Ascending aorta (tissue), 2 donors: Measurements from ENCODE around the gene DPH6. TPM values are rescaled to one million over a fixed set of nuclear protein-coding genes. Genes with fewer than 3 reads are reported as not detected.
"Not testable (repeated sequence)": the region's sequence is repeated elsewhere in the genome, so short reads cannot be mapped to it uniquely, and the experiment has no call there.

Experiments used
- DNase-seq, 2 donors: peaks; one replicate each; pipeline ENCODE4 v3.0.0-alpha.2; 2019; ENCODE audit warnings: low spot score in 2 of 2
- H3K27ac ChIP-seq, 2 donors: fragments of 200-600 bp; sonication (generic); one replicate each; pipeline ENCODE4 v1.5.1; 2016 to 2017; ENCODE audit warnings: mild to moderate bottlenecking in 1 of 2
- H3K27me3 ChIP-seq: fragments of 200-600 bp; sonication (generic); one replicate; pipeline ENCODE4 v1.5.1; 2017
- H3K36me3 ChIP-seq, 2 donors: fragments of 200-600 bp; sonication (generic); one replicate each; pipeline ENCODE4 v1.5.1; 2016
- H3K4me1 ChIP-seq, 2 donors: fragments of 200-600 bp; sonication (generic); one replicate each; pipeline ENCODE4 v1.5.1; 2016 to 2017; ENCODE audit warnings: mild to moderate bottlenecking in 1 of 2
- H3K4me3 ChIP-seq, 2 donors: fragments of 200-600 bp; sonication (generic); one replicate each; pipeline ENCODE4 v1.5.1; 2016 to 2017; ENCODE audit warnings: mild to moderate bottlenecking in 1 of 2
- H3K9me3 ChIP-seq, 2 donors: fragments of 200-600 bp; sonication (generic); one replicate each; pipeline ENCODE4 v1.5.1; 2016
- intact Hi-C: fragments of 100-400 bp; cut with DNase I; formaldehyde crosslinking; loops from one replicate; pipeline ENCODE4 v1.15.1; 2023
- total RNA-seq: library from RNA; depleted of rRNA; stranded (reverse); fragments of >200 nt; gene quantifications from one replicate; pipeline ENCODE4 v1.1.0, GENCODE V29; 2016
- TF ChIP-seq, protein P1 (sequence below), 3 experiments: fragments of 200-600 bp in 2 of 3; fragments of 450-650 bp in 1 of 3; sonication (generic) in 2 of 3; IDR thresholded peaks; one replicate each; pipeline ENCODE4 v1.5.1; 2016 to 2019; ENCODE audit warnings: antibody characterized with exemption in 3 of 3, mild to moderate bottlenecking in 1 of 3, moderate library complexity in 1 of 3

Gene DPH6
- total RNA-seq, 1 donor from 2014 or later = 9.0 TPM

DNA sequence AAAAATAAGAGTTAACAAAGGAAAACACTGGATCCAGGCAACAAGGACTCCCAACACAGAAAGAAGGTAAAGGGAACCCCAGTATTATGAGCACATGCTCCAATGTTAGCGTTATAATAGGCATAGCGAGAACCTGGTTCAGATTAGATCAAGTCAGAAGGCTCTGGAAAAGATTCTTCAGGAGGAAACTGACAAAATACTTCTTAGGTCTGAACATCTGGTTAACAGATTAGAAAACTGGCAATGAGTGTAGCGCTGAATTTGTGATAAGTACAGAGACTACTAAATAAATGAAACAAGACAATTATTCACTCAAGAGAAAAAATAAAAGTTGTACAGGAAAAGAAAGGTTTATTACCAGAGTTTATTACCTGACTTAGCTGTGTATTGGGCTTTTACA, 146.1 kb downstream of the DPH6 start:
- H3K4me3 ChIP-seq = no peak overlapping the region
- no peaks in the 10 kb centered on the region for H3K36me3 ChIP-seq
- no peak for DNase-seq
- TF ChIP-seq, protein P1, sequence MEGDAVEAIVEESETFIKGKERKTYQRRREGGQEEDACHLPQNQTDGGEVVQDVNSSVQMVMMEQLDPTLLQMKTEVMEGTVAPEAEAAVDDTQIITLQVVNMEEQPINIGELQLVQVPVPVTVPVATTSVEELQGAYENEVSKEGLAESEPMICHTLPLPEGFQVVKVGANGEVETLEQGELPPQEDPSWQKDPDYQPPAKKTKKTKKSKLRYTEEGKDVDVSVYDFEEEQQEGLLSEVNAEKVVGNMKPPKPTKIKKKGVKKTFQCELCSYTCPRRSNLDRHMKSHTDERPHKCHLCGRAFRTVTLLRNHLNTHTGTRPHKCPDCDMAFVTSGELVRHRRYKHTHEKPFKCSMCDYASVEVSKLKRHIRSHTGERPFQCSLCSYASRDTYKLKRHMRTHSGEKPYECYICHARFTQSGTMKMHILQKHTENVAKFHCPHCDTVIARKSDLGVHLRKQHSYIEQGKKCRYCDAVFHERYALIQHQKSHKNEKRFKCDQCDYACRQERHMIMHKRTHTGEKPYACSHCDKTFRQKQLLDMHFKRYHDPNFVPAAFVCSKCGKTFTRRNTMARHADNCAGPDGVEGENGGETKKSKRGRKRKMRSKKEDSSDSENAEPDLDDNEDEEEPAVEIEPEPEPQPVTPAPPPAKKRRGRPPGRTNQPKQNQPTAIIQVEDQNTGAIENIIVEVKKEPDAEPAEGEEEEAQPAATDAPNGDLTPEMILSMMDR (IDR thresholded peaks at IDR 0.05) = no peak
- no peaks in the 10 kb centered on the region for H3K27me3 ChIP-seq
- no peaks in the 10 kb centered on the region for H3K4me1 ChIP-seq
- no peaks in the 10 kb centered on the region for H3K9me3 ChIP-seq
- H3K27ac ChIP-seq = no peak overlapping the region
- intact Hi-C loops = no loop called here

DNA sequence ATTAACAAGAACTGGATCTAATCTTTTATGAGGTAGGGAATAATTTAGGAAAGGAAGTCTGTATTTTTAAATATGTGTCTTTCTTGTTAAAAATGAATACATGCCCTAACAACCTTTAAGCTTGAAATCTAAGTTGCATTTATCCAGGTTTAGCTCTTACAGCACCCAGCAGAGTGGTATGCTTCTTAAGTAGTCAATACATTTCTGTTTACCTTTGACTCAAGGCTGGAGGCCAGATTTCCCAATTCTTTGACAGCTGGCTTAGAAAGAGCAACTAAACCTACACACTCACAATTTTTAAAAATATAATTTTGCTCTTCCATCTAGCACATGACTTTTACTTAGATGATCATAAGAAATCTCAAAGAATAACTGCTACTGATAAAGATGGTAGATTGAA, 148.9 kb downstream of the DPH6 start:
- TF ChIP-seq, protein P1 (IDR thresholded peaks at IDR 0.05) = no peak
- no peaks in the 10 kb centered on the region for H3K27me3 ChIP-seq
- no peak overlapping the region for H3K4me3 ChIP-seq
- H3K36me3 ChIP-seq = no peaks in the 10 kb centered on the region
- intact Hi-C loops = no loop called here
- H3K9me3 ChIP-seq = no peaks in the 10 kb centered on the region
- H3K4me1 ChIP-seq = no peaks in the 10 kb centered on the region
- DNase-seq = no peak
- no peak overlapping the region for H3K27ac ChIP-seq

DNA sequence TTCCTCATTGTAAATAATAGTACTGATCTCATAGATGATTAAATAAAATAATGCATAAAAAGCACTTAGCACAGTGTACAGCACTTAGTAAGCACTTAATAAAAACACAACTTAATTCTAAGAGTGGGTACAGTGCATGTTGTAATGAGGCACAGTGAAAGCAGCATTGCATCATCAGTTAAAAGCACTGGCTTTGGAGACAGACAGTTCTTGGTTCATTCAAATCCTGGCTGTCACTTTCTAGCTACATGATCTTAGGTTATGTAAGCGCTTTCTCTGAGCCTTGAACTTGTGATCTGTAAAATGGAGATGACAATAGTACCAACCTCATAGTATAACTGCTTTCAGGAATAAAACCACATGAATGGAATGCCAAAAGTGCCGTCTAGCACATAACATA, 151.5 kb downstream of the DPH6 start:
- H3K27ac ChIP-seq = no peak overlapping the region
- H3K27me3 ChIP-seq = no peaks in the 10 kb centered on the region
- no peaks in the 10 kb centered on the region for H3K4me1 ChIP-seq
- intact Hi-C loops = no loop called here
- no peak overlapping the region for H3K4me3 ChIP-seq
- H3K36me3 ChIP-seq = no peaks in the 10 kb centered on the region
- DNase-seq = no peak
- no peaks in the 10 kb centered on the region for H3K9me3 ChIP-seq
- TF ChIP-seq, protein P1 (IDR thresholded peaks at IDR 0.05) = no peak

DNA sequence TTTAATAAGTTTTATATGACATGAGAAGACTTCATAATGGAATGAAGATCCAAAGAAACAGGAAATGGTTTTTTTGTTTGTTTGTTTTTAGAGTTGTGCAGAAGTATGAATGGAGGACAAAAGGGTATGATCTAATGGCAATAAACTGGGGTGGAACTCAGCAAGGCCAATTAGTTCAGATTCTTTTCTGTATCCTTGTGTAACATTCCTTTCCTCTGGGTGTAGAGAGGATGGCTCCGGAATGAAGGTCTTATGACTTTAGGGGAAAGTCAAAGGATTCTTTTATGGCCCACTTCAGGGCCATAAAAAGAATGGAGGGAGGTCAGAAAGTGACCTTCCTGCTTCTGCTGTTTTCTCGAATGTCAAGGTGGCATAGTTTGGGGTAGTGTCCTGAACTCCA, 152.6 kb downstream of the DPH6 start:
- TF ChIP-seq, protein P1 (IDR thresholded peaks at IDR 0.05) = no peak
- no peaks in the 10 kb centered on the region for H3K36me3 ChIP-seq
- no peaks in the 10 kb centered on the region for H3K9me3 ChIP-seq
- H3K4me1 ChIP-seq = no peaks in the 10 kb centered on the region
- no peak overlapping the region for H3K27ac ChIP-seq
- intact Hi-C loops = no loop called here
- DNase-seq = no peak
- no peaks in the 10 kb centered on the region for H3K27me3 ChIP-seq
- no peak overlapping the region for H3K4me3 ChIP-seq

DNA sequence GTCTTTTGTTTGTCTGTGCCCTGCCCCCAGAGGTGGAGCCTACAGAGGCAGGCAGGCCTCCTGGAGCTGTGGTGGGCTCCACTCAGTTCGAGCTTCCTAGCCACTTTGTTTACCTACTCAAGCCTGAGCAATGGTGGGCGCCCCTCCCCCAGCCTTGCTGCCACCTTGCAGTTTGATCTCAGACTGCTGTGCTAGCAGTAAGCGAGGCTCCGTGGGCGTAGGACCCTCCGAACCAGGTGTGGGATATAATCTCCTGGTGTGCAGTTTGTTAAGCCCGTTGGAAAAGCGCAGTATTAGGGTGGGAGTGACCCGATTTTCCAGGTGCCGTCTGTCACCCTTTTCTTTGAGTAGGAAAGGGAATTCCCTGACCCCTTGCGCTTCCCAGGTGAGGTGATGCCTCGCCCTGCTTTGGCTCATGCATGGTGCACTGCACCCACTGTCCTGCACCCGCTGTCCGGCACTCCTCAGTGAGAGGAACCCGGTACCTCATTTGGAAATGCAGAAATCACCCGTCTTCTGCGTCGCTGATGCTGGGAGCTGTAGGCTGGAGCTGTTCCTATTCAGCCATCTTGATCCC, 154.5 kb downstream of the DPH6 start:
- H3K4me3 ChIP-seq, H3K27ac ChIP-seq, DNase-seq, intact Hi-C loops, H3K27me3 ChIP-seq, H3K9me3 ChIP-seq, H3K4me1 ChIP-seq, H3K36me3 ChIP-seq: not testable (repeated sequence)

DNA sequence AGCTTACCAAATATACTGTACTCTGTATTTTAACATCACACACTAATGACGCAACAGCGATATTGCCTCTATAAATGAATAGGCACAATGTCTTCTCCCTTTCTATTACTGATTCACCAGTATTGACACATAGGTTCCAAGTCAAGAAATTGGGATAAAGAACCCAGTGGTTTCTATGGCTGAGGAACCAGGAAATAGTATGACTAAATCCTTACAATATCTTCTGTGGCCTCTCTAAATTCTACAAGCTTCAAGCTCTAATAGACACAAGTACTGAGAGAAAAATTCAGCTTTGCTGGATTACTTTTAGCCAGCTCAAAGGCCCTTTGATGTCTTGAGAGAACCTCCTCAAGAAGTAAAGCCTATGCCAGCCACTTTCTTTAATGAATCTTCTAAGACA, 162.5 kb downstream of the DPH6 start:
- TF ChIP-seq, protein P1 (IDR thresholded peaks at IDR 0.05) = no peak
- DNase-seq = no peak

More for the DNA sequence above, 162.5 kb downstream of the DPH6 start:
- no peak overlapping the region for H3K27ac ChIP-seq
- no peak overlapping the region for H3K4me3 ChIP-seq
- H3K9me3 ChIP-seq = no peaks in the 10 kb centered on the region
- peaks cover 0 to 2% of the 10 kb centered on the region in 2 donors for H3K4me1 ChIP-seq
- intact Hi-C loops = no loop called here
- H3K27me3 ChIP-seq = no peaks in the 10 kb centered on the region
- peaks cover 0 to 4% of the 10 kb centered on the region in 2 donors for H3K36me3 ChIP-seq
